ENCODE measurements around the gene NRDE2.

DNA sequence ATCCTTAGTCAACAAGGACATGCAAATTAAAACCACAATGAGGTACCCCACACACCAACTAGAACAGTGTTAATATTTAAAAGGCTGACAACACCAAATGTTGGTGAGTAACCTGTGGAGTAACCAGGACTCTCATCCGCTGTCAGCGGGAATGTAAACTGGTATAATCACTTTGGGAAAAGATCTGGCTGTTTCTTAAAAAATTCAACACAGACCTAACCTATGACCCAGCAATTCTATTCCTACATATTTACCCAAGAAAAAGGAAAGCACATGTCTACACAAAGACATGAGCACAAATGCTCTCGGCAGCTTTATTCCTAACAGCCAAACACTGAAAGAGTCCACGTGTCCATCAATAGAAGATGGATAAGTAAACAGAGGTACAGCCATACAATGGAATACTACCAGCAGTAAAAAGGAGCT is 26.6 kb downstream of the NRDE2 start:
- TF ChIP-seq, protein P1, sequence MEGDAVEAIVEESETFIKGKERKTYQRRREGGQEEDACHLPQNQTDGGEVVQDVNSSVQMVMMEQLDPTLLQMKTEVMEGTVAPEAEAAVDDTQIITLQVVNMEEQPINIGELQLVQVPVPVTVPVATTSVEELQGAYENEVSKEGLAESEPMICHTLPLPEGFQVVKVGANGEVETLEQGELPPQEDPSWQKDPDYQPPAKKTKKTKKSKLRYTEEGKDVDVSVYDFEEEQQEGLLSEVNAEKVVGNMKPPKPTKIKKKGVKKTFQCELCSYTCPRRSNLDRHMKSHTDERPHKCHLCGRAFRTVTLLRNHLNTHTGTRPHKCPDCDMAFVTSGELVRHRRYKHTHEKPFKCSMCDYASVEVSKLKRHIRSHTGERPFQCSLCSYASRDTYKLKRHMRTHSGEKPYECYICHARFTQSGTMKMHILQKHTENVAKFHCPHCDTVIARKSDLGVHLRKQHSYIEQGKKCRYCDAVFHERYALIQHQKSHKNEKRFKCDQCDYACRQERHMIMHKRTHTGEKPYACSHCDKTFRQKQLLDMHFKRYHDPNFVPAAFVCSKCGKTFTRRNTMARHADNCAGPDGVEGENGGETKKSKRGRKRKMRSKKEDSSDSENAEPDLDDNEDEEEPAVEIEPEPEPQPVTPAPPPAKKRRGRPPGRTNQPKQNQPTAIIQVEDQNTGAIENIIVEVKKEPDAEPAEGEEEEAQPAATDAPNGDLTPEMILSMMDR (IDR thresholded peaks at IDR 0.05) = no peak
- TF ChIP-seq POLR2A (IDR thresholded peaks at IDR 0.05) = no peak
